ENCODE results near the gene ADORA1.

ADORA1 gene

DNA sequence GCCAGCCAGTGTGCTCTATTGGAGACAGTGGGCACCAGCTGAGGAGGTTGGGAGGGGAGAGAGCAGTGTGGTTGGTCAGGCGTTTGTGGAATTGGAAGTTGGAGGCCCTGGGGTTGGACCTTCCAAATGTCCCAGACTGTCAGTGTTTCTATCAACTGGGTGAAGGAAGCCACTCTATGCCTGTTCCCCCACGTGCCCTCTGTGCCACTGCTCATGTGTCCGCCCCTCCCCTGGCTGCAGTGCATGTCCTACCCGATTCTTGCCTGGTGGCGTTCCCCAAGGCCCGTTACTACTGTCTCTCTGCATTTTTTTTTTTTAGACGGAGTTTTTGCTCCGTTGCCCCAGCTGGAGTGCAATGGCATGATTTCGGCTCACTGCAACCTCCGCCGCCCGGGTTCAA lies 21.1 kb downstream of the ADORA1 start:
- Histone ChIP-seq H3K4me1 (ENCODE audit: low read length) (no peaks in the 10 kb centered on the region), H3K9me3 (replicated peaks; ENCODE audit: insufficient read depth, low read length) (no peaks in the 10 kb centered on the region), H3K9me2 (replicated peaks; ENCODE audit: insufficient read depth, low read length) (no peaks in the 10 kb centered on the region), H3F3A (ENCODE audit: insufficient read depth, low read length) (no peaks in the 10 kb centered on the region), H3K4me2 (ENCODE audit: low read depth, low read length) (no peak overlapping the region), H2AFZ (ENCODE audit: low read length) (no peak overlapping the region), H4K20me1 (ENCODE audit: insufficient read depth, low read length) (no peaks in the 10 kb centered on the region), H3K27me3 (replicated peaks; ENCODE audit: insufficient read depth, low read length) (no peaks in the 10 kb centered on the region), H3K36me3 (replicated peaks; ENCODE audit: insufficient read depth, low read length) (no peaks in the 10 kb centered on the region), H3K79me2 (ENCODE audit: low read length) (no peaks in the 10 kb centered on the region), H3K4me3 (ENCODE audit: low read length) (no peak overlapping the region), H3K27ac (ENCODE audit: low read length) (no peak overlapping the region), H3K9ac (ENCODE audit: low read length) (no peak overlapping the region)
- no peak for TF ChIP-seq EZH2phosphoT487 (IDR thresholded peaks at IDR 0.05; ENCODE audit: low read length)
- TF ChIP-seq, protein P1, sequence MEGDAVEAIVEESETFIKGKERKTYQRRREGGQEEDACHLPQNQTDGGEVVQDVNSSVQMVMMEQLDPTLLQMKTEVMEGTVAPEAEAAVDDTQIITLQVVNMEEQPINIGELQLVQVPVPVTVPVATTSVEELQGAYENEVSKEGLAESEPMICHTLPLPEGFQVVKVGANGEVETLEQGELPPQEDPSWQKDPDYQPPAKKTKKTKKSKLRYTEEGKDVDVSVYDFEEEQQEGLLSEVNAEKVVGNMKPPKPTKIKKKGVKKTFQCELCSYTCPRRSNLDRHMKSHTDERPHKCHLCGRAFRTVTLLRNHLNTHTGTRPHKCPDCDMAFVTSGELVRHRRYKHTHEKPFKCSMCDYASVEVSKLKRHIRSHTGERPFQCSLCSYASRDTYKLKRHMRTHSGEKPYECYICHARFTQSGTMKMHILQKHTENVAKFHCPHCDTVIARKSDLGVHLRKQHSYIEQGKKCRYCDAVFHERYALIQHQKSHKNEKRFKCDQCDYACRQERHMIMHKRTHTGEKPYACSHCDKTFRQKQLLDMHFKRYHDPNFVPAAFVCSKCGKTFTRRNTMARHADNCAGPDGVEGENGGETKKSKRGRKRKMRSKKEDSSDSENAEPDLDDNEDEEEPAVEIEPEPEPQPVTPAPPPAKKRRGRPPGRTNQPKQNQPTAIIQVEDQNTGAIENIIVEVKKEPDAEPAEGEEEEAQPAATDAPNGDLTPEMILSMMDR (IDR thresholded peaks at IDR 0.05; ENCODE audit: low read length) = no peak
- no peak for TF ChIP-seq EZH2 (optimal IDR thresholded peaks at IDR 0.05; ENCODE audit: low read depth, low read length)
- DNase-seq = no peak

DNA sequence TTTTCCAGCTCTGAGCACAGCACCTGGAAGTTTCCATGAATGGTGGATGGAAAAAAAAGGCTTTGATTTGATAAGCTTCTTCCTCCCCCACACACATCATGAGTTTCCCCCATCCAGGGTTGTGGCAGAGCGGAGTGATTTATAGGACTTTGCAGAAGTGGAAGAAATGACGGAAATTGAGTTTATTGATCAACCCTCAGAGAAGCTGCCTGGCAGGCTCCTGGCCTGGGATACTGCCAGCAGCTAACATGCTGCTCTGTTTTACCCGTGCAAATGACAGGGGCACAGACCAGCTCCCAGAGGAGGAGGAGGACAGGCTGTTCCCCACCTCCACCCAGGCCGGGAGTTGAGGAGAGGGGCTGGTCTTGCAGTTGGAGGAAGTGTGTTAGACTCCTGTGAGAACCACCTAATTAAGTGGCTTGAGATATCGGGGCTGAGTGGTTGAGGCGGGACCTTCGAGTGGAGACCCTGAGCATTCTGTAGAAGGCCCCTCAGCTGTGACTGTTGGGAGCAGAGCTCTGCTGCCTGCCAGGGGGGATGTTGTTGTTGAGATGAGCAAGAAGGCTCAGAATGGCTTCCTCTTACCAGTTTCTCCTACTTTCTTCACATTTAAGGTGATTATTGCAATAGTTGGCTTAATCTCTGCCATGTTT lies 21.8 kb downstream of the ADORA1 start:
- Histone ChIP-seq H3K9me2 (replicated peaks; ENCODE audit: insufficient read depth, low read length) (no peaks in the 10 kb centered on the region), H3K79me2 (ENCODE audit: low read length) (no peaks in the 10 kb centered on the region), H3F3A (ENCODE audit: insufficient read depth, low read length) (no peaks in the 10 kb centered on the region), H3K36me3 (replicated peaks; ENCODE audit: insufficient read depth, low read length) (no peaks in the 10 kb centered on the region), H2AFZ (ENCODE audit: low read length) (no peak overlapping the region), H3K9me3 (replicated peaks; ENCODE audit: insufficient read depth, low read length) (no peaks in the 10 kb centered on the region), H4K20me1 (ENCODE audit: insufficient read depth, low read length) (no peaks in the 10 kb centered on the region), H3K9ac (ENCODE audit: low read length) (no peak overlapping the region), H3K4me3 (ENCODE audit: low read length) (no peak overlapping the region), H3K27ac (ENCODE audit: low read length) (no peak overlapping the region), H3K4me2 (ENCODE audit: low read depth, low read length) (no peak overlapping the region), H3K27me3 (replicated peaks; ENCODE audit: insufficient read depth, low read length) (no peaks in the 10 kb centered on the region), H3K4me1 (ENCODE audit: low read length) (no peaks in the 10 kb centered on the region)
- no peak for DNase-seq
- no peak for TF ChIP-seq EZH2phosphoT487 (IDR thresholded peaks at IDR 0.05; ENCODE audit: low read length)
- TF ChIP-seq, protein P1 (IDR thresholded peaks at IDR 0.05; ENCODE audit: low read length) = no peak
- TF ChIP-seq EZH2 (optimal IDR thresholded peaks at IDR 0.05; ENCODE audit: low read depth, low read length) = no peak

DNA sequence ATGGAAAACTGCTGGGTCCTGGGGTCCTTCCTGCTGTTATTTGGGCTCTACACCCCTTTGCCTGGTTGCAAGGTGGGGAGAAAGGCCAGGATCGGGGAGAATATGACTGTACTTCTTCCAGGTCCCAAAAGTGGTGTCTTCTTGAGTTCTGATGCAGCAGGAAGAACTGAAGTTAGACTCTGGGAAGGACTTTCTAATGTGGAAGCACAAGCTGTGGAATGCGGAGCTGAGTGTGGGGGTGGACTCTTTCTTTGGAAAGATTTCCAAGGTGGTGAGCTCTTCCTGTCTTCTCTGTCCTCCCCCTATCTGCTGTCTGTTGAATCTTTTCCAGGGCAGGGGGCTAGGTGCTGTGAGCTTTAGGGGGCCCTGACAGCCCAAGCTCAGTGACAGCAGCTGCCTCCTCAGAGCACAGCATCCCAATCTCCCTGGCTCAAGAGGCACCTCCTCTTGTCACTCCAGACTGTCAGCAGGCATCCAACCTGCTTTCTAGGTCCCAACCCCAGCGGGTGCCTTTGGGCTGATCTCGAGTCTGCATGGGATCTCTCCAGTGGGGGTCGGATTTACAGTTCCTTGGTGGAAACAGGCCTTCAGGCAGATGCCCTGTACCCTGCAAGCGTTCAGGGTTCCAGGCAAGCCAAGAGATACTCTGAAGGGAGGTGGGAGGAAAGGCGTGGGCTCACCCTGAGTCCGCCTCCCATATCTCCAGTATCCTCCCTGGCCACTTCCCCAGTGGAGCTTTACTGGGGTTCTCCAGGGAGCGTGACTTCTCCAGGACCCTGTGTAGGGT lies 23.2 kb downstream of the ADORA1 start:
- Histone ChIP-seq H3K27me3 (replicated peaks; ENCODE audit: insufficient read depth, low read length) (no peaks in the 10 kb centered on the region), H3K4me2 (ENCODE audit: low read depth, low read length) (no peak overlapping the region), H3K9me3 (replicated peaks; ENCODE audit: insufficient read depth, low read length) (no peaks in the 10 kb centered on the region), H3K79me2 (ENCODE audit: low read length) (no peaks in the 10 kb centered on the region), H3K9ac (ENCODE audit: low read length) (no peak overlapping the region), H2AFZ (ENCODE audit: low read length) (no peak overlapping the region), H3K27ac (ENCODE audit: low read length) (no peak overlapping the region), H3K4me1 (ENCODE audit: low read length) (no peaks in the 10 kb centered on the region), H3K4me3 (ENCODE audit: low read length) (no peak overlapping the region), H3F3A (ENCODE audit: insufficient read depth, low read length) (no peaks in the 10 kb centered on the region), H4K20me1 (ENCODE audit: insufficient read depth, low read length) (no peaks in the 10 kb centered on the region), H3K36me3 (replicated peaks; ENCODE audit: insufficient read depth, low read length) (no peaks in the 10 kb centered on the region), H3K9me2 (replicated peaks; ENCODE audit: insufficient read depth, low read length) (no peaks in the 10 kb centered on the region)
- TF ChIP-seq, protein P1 (IDR thresholded peaks at IDR 0.05; ENCODE audit: low read length) = no peak
- TF ChIP-seq EZH2phosphoT487 (IDR thresholded peaks at IDR 0.05; ENCODE audit: low read length) = no peak
- no peak for TF ChIP-seq EZH2 (optimal IDR thresholded peaks at IDR 0.05; ENCODE audit: low read depth, low read length)
- no peak for DNase-seq

Measured in MM.1S (cell line).